ENCODE measurements around the gene STK16. TPM values are rescaled to one million over a fixed set of nuclear protein-coding genes. Genes with fewer than 3 reads are reported as not detected.

STK16 gene
- total RNA-seq, 1 experiment from 2014 or later, result 22.0 TPM

DNA sequence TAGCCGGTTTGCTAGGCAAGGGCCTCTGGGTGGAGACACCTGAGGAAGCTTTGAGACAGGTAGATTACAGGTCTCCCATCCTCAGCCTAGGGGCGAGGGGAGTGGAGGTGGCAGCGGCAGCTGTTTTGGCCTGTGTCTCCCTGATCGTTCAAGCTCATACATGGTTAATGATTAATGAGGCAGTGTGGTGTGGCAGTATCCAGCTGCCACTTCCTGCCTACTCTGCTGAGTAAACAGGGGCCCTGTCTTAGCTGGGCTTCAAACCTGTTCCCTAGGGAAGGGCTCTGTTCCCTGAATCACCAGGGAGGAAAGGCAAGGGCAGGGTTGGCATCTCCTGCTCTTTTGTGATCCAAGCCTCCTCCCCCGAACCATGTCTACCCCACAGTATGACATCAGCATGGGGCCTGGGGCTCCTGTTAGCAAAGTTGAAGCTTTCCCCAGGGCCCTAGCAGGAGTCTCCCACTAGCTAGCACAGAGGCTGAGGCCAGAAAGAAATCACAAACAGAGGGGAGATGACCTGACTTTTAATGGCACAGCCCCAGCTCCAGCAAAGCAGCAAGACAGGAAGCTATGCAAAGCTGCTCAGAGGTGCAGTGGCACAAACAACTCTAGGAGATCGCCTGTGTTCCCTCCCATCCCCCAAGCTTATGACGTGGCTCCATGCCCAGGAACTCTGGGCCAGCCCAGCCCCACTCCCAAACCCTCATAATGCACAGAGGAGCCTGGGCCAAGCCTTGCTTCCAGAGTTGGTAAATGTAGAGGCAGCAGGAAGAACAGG is 4.1 kb downstream of the STK16 start:
- H3K4me1 ChIP-seq (ENCODE audit: insufficient read depth, low read length, poor library complexity, severe bottlenecking), result peaks cover 43% of the 10 kb centered on the region
- peak overlapping the region; percentile 87 for H3K27ac ChIP-seq (ENCODE audit: low read depth, low read length, poor library complexity, severe bottlenecking)
- no peaks in the 10 kb centered on the region for H3K9me3 ChIP-seq (ENCODE audit: low read depth, low read length, poor library complexity, severe bottlenecking)
- DNase-seq (ENCODE audit: low spot score), result peak; percentile 93
- CTCF ChIA-PET, result interaction anchor here (0.9 to 1.0 kb wide), 2 partner anchors 28 to 46 kb away, joined by 3 read pairs; no protein-coding TSS in a partner anchor
- intact Hi-C loops (cut with micrococcal nuclease; ENCODE audit: unreplicated experiment), result no loop called here
- peaks cover 4% of the 10 kb centered on the region for H3K27me3 ChIP-seq (replicated peaks; ENCODE audit: insufficient read depth, low read depth, low read length, poor library complexity)
- POLR2A ChIA-PET (ENCODE audit: low non-redundant PET), result no interaction called here
- TF ChIP-seq EZH2 (IDR thresholded peaks at IDR 0.05; ENCODE audit: borderline replicate concordance, low read depth, low read length, poor library complexity, severe bottlenecking), result no peak
- TF ChIP-seq, protein P1, sequence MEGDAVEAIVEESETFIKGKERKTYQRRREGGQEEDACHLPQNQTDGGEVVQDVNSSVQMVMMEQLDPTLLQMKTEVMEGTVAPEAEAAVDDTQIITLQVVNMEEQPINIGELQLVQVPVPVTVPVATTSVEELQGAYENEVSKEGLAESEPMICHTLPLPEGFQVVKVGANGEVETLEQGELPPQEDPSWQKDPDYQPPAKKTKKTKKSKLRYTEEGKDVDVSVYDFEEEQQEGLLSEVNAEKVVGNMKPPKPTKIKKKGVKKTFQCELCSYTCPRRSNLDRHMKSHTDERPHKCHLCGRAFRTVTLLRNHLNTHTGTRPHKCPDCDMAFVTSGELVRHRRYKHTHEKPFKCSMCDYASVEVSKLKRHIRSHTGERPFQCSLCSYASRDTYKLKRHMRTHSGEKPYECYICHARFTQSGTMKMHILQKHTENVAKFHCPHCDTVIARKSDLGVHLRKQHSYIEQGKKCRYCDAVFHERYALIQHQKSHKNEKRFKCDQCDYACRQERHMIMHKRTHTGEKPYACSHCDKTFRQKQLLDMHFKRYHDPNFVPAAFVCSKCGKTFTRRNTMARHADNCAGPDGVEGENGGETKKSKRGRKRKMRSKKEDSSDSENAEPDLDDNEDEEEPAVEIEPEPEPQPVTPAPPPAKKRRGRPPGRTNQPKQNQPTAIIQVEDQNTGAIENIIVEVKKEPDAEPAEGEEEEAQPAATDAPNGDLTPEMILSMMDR (conservative IDR thresholded peaks at IDR 0.05; ENCODE audit: low read depth, low read length), result no peak
- no peak overlapping the region for H3K4me3 ChIP-seq (ENCODE audit: low read depth, low read length, poor library complexity, severe bottlenecking)
- peaks cover 10% of the 10 kb centered on the region for H3K36me3 ChIP-seq (ENCODE audit: insufficient read depth, low read length, poor library complexity, severe bottlenecking)
- no TSS peak for BruUV-seq (replicated peaks)

DNA sequence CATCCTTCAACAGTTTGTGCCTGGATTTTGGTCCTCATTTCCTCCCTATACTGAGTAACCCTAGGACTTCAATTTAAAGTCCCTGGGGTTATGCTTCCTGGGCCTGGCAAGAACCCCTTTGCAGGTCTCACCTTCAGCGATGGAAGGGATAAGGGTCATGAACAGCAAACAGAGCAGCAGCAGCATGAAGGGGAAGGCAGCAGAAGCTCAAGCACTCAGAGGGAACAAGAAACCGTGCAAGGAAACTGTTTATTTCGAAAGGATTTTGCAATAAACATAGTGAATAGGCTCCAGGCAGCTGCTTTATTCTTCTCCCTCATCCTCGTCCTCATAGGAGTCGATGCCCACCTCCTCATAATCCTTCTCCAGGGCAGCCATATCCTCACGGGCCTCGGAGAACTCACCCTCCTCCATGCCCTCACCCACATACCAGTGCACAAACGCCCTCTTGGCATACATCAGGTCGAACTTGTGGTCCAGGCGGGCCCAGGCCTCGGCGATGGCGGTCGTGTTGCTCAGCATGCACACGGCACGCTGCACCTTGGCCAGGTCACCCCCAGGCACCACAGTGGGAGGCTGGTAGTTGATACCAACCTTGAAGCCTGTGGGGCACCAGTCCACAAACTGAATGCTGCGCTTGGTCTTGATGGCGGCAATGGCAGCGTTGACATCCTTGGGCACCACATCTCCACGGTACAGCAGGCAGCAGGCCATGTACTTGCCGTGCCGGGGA is 4.9 kb downstream of the STK16 start:
- Histone ChIP-seq H3K4me1 (ENCODE audit: insufficient read depth, low read length, poor library complexity, severe bottlenecking) (peaks cover 43% of the 10 kb centered on the region), H3K4me3 (ENCODE audit: low read depth, low read length, poor library complexity, severe bottlenecking) (no peak overlapping the region), H3K9me3 (ENCODE audit: low read depth, low read length, poor library complexity, severe bottlenecking) (no peaks in the 10 kb centered on the region), H3K36me3 (ENCODE audit: insufficient read depth, low read length, poor library complexity, severe bottlenecking) (peaks cover 10% of the 10 kb centered on the region), H3K27ac (ENCODE audit: low read depth, low read length, poor library complexity, severe bottlenecking) (peak overlapping the region; percentile 87), H3K27me3 (replicated peaks; ENCODE audit: insufficient read depth, low read depth, low read length, poor library complexity) (peaks cover 12% of the 10 kb centered on the region)
- CTCF ChIA-PET, result interaction anchor here (0.9 to 1.0 kb wide), 2 partner anchors 27 to 45 kb away, joined by 3 read pairs; no protein-coding TSS in a partner anchor
- no TSS peak for BruUV-seq (replicated peaks)
- intact Hi-C loops (cut with micrococcal nuclease; ENCODE audit: unreplicated experiment), result no loop called here
- no peak for DNase-seq (ENCODE audit: low spot score)
- TF ChIP-seq EZH2 (IDR thresholded peaks at IDR 0.05; ENCODE audit: borderline replicate concordance, low read depth, low read length, poor library complexity, severe bottlenecking), result no peak
- TF ChIP-seq, protein P1 (conservative IDR thresholded peaks at IDR 0.05; ENCODE audit: low read depth, low read length), result no peak
- POLR2A ChIA-PET (ENCODE audit: low non-redundant PET), result no interaction called here

GRCh38 chr2:219251656-219252055 is 6.4 kb downstream of the STK16 start:
- ChIA-PET CTCF (no interaction called here), POLR2A (ENCODE audit: low non-redundant PET) (no interaction called here)
- Histone ChIP-seq H3K27me3 (replicated peaks; ENCODE audit: insufficient read depth, low read depth, low read length, poor library complexity) (peaks cover 22% of the 10 kb centered on the region), H3K27ac (ENCODE audit: low read depth, low read length, poor library complexity, severe bottlenecking) (no peak overlapping the region), H3K9me3 (ENCODE audit: low read depth, low read length, poor library complexity, severe bottlenecking) (no peaks in the 10 kb centered on the region), H3K4me1 (ENCODE audit: insufficient read depth, low read length, poor library complexity, severe bottlenecking) (peaks cover 37% of the 10 kb centered on the region), H3K36me3 (ENCODE audit: insufficient read depth, low read length, poor library complexity, severe bottlenecking) (peaks cover 10% of the 10 kb centered on the region), H3K4me3 (ENCODE audit: low read depth, low read length, poor library complexity, severe bottlenecking) (peak overlapping the region; percentile 71)
- intact Hi-C loops (cut with micrococcal nuclease; ENCODE audit: unreplicated experiment), result no loop called here
- TF ChIP-seq EZH2 (IDR thresholded peaks at IDR 0.05; ENCODE audit: borderline replicate concordance, low read depth, low read length, poor library complexity, severe bottlenecking), result no peak
- TF ChIP-seq, protein P1 (conservative IDR thresholded peaks at IDR 0.05; ENCODE audit: low read depth, low read length), result no peak
- DNase-seq (ENCODE audit: low spot score), result no peak
- BruUV-seq (replicated peaks), result no TSS peak

Measured in A673 (cell line).